HG03565 (cell line): ENCODE measurements around the gene ACKR2.
"Not testable (repeated sequence)": the region's sequence is repeated elsewhere in the genome, so short reads cannot be mapped to it uniquely, and the experiment has no call there.

Experiments
- ATAC-seq: cut with Tn5 transposase; IDR thresholded peaks from one replicate; pipeline ENCODE4 v1.9.1; 2021; ENCODE audit warnings: mild to moderate bottlenecking, moderate library complexity; ENCODE audit not compliant: unreplicated experiment

The ACKR2 gene

DNA sequence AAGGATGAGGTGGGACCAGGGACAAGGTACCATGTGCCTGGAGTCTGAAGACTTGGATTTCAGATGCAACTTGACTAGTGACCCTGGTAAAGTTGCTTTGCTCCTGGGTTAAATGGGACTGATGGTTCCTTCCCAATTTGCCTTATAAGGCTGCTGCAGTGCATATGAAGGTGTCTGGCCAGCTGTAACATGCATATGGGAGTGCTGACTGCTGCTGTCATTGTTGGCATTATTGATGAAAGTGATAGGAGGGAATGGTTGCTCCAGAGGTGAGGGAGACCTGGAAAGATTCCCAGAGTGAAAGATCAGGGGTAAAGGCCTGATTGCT, 45.9 kb downstream of the ACKR2 start:
- ATAC-seq = no peak

- ATAC-seq = no peak
Measured at GRCh38 chr3:42855547-42856380, 46.5 kb downstream of the ACKR2 start.

DNA sequence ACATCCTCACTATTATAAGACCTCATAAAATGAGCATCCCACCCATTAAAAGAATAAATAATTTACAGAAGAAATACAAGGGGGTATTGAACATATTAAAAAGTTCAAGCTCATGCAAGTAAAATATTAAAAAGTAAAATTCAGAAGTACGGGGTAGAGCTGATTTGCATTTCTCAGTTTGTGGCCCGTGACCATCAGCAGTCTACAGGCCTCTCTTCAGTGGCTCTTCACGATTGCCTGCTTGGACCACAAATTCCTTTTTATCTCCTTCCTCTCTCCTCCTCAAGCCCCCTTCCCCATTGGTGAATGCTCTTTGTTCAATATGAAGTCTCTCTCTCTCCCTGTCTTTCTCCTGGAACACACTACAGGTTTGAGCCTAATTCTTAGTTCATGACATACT, 47.3 kb downstream of the ACKR2 start:
- no peak for ATAC-seq

DNA sequence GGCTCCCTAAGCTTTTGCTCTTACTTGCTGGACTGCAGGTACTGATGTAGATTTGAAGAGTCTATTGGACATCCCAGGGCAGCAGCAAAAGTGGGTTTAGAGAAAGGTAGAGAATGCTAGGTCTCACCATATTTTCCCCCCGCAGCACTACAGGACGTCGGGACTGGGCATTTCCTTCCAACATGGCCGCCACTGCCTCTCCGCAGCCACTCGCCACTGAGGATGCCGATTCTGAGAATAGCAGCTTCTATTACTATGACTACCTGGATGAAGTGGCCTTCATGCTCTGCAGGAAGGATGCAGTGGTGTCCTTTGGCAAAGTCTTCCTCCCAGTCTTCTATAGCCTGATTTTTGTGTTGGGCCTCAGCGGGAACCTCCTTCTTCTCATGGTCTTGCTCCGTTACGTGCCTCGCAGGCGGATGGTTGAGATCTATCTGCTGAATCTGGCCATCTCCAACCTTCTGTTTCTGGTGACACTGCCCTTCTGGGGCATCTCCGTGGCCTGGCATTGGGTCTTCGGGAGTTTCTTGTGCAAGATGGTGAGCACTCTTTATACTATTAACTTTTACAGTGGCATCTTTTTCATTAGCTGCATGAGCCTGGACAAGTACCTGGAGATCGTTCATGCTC, 55.2 kb downstream of the ACKR2 start:
- ATAC-seq = no peak

DNA sequence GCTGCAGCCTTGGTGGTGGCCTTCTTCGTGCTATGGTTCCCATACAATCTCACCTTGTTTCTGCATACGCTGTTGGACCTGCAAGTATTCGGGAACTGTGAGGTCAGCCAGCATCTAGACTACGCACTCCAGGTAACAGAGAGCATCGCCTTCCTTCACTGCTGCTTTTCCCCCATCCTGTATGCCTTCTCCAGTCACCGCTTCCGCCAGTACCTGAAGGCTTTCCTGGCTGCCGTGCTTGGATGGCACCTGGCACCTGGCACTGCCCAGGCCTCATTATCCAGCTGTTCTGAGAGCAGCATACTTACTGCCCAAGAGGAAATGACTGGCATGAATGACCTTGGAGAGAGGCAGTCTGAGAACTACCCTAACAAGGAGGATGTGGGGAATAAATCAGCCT, 56.0 kb downstream of the ACKR2 start:
- no peak for ATAC-seq

DNA sequence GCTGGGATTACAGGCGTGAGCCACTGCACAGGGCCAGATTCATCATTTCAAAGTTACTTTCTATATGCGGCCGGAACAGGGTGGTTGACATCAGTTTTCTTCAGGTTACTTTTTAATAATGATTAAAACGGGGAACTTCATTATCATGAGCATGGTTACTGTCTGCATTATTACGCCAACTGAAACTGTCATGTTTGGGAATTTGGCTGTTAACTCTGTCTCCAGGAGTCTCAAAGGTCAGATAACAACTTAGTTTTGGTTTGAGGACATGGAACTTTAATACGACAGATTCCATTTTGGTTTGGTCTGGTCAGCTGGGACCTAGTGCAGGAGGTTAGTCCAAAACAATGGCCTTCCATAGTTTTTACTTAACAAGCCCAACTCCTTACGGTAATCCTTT, 57.9 kb downstream of the ACKR2 start:
- ATAC-seq = no peak

DNA sequence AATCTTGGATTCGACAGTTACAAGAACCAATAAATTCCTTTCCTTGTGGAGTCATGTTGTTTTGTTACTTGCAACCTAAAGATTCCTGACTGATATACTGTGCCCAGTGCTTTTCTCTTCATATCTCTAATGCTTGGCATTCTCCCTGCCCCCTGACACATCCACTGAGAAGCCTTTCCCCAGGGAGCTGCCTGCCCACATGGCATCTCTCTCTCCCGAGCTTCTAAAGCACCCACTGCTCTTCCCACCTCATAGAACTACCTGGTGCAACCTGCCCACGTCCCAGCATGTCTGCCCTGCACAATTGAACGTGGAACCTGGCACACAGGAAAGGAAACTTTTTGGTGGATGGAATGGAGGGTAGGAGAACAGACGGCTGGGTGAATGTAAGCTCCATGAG, 59.6 kb downstream of the ACKR2 start:
- no peak for ATAC-seq

GRCh38 chr3:42871592-42872196, 62.4 kb downstream of the ACKR2 start:
- ATAC-seq = no peak

DNA sequence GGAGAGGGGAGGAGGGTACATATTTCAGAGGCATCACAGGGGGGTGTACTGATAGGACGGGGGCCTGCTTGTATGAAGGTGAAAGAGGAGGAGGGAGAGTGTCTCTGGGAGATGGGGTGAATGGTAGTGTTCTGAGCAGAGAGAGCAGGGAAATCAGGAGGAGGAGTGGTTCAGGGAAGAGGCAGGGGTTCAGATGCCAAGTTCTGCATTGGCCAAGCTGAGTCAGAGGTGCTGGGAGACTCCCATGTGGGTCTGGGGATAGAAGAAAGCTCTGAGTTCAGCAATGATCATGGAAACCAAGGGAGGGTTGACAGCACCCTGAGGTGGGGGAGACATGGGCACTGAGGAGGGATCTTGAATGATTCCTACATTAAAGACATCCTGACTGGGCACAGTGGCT, 63.5 kb downstream of the ACKR2 start:
- ATAC-seq = no peak

DNA sequence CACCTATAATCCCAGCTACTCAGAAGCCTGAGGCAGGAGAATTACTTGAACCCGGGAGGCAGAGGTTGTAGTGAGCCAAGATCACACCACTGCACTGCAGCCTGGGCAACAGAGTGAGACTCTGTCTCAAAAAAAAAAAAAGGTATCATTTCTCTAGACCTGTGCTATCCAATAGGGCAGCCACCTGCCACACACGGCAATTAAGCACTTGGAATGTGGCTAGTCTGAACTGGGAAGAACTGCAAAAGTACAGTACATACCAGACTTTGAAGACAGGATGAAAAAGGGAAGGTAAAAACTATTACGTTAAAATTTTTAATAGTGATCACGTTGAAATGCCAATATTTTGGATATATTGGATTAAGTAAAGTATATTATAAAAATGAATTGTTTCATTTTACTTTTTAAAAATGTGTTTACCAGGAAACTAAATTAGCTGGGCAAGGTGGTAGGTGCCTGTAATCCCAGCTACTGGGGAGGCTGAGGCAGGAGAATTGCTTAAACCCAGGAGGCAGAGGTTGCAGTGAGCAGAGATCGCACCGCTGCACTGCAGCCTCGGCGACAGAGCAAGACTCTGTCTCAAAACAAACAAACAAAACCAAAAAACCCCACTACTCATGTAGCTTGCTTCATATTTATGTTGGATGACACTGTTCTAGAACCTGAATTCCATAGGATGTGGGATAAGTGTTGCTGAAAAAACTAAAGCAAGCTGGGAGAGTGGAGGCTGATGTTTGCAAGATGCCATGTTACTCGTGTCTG, 64.2 kb downstream of the ACKR2 start:
- no peak for ATAC-seq

GRCh38 chr3:42874749-42875148, 65.5 kb downstream of the ACKR2 start:
- no peak for ATAC-seq

DNA sequence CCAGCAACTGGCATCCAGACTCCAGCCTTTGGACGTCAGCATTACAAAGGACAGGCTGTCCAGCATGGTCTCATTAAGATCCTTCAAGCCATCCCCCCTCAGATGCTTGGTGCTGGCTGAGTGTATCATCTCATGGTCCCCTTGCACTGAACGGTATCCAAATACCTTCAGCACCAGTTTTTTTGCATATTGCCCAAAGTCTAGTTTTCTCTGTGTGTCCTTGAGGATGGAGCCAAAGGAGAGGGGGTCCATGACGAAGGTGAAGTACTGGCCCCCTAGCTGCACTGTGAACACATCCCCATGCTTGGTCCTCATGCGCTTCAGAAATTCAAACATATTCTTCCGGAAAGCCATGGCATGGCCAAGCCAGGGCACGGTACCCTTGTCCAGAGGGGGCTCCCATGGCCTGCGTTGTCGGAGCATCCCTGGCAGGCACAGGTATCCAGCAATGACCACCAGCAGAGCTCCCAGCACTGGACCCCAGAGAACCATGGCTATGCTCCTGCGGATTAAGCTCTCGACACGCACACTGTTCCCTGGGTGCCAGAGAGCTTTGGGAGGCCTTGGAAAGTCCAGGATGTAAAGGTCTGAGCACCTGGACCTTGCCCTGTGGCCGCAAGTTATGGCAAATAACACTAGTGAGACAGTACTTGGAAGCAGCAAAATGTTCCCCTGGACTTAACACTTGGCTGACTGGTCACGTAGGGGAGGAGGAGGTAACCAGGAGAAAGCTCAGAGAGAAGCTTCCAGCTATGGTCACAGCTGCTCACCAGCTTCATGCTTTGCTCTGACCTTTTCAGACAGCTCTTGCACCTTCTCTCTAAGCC, 66.3 kb downstream of the ACKR2 start, which contains the start of gene CYP8B1:
CYP8B1 (minus strand) TSS at position 555 of the 827 bp plus-strand sequence; CDS start at position 492, 63 bp downstream.
- no peak for ATAC-seq

- no peak for ATAC-seq
Measured at GRCh38 chr3:42876401-42876800, 67.2 kb downstream of the ACKR2 start.

DNA sequence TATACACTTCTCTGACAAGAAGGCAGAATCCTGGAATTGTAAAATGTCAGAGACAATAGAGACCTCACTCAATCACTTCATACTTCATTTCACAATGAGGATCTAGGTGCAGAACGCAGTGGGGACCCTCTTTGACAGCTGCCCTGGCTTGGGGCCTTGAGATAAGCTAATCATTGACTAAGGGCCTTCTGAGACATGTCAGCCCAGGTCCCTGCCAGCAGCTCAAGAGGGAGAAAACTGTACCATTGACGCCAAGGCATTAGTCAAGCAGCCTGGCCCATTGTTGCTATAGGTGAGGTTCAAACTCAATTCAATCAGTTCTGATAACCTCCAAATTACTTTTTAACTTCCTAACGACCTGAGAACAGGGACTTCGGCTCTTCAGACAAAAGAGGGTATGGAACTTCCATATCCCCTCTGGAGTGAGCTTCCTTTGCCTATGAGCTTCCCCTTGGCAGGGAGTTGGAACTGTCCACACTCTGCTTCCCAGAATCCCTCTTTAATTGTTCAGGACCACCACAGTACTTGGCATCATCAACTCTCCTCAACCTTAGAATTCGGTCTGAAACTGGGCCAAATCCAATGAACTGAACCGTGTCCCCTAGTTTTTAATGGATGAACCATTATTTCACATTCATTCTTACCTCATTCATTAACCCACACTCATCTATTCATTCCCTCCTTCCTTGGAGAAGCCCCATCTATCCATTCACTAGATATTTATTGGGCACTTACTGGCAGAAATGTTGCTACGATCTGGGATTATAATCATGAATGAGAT, 67.9 kb downstream of the ACKR2 start:
- no peak for ATAC-seq

DNA sequence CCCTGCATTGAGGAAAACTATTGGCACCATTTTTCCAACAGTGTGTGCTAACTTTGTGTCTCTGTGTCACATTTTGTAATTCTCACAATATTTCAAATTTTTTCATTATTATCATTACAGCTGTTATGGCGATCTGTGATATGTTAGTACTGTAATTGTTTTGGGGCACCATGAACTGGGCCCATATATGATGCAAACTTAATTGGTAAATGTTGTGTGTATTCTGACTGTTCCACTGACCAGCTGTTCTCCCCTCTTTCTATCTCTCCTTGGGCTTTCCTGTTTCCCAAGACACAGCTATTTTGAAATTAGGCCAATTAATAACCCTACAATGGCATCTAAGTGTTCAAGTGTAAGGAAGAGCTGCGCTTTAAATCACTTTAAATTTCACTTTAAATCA, 68.6 kb downstream of the ACKR2 start:
- ATAC-seq = no peak

DNA sequence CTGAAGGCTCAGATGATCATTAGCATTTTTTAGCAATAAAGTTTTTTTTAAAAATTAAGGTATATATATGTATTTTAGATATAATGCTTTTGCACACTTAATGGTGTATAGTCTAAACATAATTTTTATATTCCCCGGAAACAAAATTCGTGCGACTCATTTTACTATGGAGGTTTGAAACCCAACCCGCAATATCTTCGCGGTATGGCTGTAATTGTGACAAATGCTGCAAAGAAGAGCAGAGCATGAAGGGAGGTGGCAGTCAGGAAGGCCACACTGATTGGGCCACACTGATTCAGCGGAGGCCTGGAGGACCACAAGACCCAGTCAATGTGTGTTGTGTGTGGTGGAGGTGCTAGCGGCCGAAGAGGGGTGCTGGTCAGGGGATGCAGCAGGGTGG, 70.9 kb downstream of the ACKR2 start:
- no peak for ATAC-seq

GRCh38 chr3:42880601-42881451, 71.6 kb downstream of the ACKR2 start:
- peak; percentile 95 for ATAC-seq

DNA sequence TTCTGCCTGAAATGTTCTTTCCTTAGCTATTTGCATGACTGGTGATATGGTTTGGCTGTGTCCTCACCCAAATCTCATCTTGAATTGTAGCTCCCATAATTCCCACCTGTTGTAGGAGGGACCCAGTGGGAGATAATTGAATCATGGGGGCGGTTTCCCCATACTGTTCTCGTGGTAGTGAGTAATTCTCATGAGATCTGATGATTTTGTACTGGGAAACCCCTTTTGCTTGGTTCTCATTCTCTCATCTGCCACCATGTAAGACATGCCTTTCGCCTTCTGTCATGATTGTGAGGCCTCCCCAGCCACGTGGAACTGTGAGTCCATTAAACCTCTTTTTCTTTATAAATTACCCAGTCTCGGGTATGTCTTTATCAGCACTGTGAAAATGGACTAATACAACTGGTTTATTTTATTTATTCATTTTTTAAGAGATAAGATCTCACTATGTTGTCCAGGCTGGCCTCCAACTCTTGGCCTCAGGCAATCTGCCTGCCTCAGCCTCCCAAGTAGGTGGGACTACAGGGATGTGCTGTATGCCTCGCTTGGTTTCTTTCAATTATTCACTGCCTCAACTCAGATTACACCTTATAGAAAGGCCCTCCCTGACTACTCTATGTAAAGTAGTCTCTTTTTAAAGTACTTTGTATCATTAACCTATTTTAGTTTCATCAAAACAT, 74.1 kb downstream of the ACKR2 start:
- not testable (repeated sequence) for ATAC-seq
